HG02642 (cell line): ENCODE data around the gene LMO7.
A peak's percentile ranks its signal among the peaks of the same experiment; 100 is the strongest.

ENCODE experiments used
- ATAC-seq: cut with Tn5 transposase; IDR thresholded peaks from one replicate; pipeline ENCODE4 v1.9.1; 2021; ENCODE audit warnings: mild to moderate bottlenecking; ENCODE audit not compliant: unreplicated experiment, poor library complexity

Gene LMO7

DNA sequence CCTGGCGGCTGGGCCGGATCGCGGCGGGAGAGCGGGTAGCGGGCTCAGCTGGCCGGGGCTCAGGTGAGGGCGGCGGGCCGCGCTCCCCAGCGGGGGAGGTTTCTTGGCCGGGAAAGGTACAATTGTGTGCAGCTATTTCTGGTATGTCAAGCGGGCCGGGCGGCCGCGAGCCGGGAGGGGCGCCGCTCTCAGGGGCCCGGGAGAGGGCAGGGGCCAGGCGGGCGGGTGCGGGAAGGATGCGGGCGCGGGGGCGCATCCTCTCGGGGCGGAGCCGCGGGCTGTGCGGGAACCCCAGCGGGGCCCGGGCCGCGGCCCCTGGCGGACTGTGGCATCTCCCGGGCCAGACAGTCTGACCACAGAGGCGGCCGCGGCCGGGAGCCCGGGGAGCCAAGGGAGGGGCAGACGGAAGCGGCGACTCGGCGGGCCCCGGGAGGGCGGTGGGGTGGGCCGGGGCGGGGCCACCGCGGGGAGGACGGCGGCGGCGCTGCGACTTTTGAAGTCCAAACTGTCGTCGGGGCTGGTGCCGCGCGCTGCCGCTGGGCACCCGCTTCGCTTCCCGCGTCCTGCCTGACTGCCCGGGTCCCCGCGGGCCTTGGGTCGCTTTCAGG, at the start of gene LMO7:
Gene LMO7, plus strand, starts transcription at position 503 of the 608 bp plus-strand sequence. CDS start 328 bp downstream, outside the sequence.
- peak; percentile 70 for ATAC-seq

DNA sequence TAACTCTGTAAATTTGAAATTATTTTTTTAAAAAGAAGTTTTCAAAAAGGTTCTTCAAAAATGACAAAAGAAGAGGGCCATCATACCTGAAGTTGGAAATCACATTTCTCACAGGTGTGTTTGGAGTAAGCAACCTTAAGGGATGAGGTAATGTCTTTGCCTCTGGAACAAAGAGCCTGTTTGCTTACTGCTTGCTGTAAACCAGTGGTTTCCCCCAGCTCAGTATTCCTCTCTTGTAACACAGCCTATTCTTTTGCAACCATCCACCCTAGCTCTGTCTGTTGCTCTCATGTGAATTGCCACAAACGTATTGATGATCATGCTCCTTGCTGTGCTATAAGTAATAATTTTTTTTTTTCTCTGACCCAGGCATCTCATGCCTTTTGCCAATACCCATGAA, 48.5 kb upstream of the LMO7 start:
- ATAC-seq: no peak

- no peak for ATAC-seq
Observed at GRCh38 chr13:75596657-75597182, 39.4 kb upstream of the LMO7 start.

DNA sequence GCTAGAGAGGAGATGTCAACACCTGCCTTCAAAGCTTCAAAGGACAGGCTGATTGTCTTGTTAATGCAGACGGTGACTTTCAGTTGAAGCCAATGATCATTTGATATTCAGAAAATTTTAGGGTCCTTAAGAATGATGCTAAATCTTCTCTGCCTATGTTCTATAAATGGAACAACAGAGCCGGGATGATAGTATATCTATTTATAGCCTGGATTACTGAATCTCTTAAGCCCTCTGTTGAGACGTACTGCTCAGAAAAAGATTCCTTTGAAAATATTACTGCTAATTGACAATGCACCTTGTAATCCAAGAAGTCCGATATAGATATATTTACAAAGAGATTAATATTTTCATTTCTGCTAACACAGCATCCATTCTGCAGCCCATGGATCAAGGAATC, 35.8 kb upstream of the LMO7 start:
- no peak for ATAC-seq

- no peak for ATAC-seq
Observed at GRCh38 chr13:75603038-75603437, 33.1 kb upstream of the LMO7 start.

GRCh38 chr13:75607447-75607846, 28.7 kb upstream of the LMO7 start:
- no peak for ATAC-seq

DNA sequence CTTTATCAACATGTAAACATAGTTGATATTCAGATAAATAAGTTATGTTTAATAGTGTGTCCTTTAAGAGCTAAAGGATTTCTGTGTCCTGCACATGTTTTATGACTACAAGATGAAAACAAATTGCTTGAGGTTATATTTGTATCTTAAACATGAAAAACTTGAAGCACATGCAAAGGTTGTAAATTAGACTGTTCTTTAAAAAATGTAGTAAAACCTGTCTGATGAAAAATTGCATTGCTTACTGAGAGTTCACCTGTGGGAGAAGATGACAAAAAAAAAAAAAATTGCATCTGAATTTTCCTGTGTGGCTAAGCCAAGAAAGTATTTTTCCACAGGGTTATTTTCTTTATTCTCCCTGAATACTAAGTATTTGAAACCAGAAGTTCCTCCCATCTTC, 25.7 kb upstream of the LMO7 start:
- ATAC-seq: no peak

- ATAC-seq: no peak
Observed at GRCh38 chr13:75612354-75612753, 23.8 kb upstream of the LMO7 start.

GRCh38 chr13:75617230-75617629, 18.9 kb upstream of the LMO7 start:
- no peak for ATAC-seq

DNA sequence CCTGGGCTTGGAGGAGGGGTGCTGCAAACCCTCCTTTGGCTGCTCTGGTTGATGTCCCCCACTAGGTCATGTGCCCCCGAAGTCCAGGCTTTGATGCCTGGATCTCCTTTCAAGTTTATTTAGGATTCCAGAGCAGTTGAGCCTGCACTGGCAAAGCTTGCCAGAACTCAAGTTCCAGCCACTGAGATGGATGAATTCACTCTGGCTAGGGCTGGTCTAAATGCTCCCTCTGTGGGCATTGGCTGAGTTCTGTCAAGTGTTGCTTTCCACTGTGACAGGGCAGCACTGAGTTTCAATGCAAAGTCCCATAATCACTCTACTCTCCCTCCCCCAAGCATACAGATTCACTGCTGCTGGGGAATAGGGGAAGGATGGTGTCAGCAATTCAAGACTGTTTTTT, 17.8 kb upstream of the LMO7 start:
- no peak for ATAC-seq

GRCh38 chr13:75620020-75620419, 16.1 kb upstream of the LMO7 start:
- no peak for ATAC-seq

DNA sequence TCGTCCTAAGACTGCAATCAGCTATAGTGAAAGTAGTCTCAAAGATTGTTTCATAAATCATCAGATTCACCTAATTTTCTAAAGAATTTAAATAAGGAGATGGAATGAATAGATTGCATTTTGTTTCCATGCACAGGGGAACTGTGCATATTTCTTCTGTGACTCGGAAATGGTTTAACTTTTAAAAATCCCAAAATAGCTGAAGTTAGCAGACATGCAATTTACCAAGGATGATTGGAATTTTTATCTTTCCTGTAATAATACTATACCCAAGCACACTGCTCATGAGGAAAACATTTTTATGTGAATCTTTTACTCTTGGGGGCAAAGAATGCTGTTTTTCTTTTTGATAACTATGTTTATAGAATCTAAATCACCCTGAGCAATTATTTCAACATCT, 15.0 kb upstream of the LMO7 start:
- no peak for ATAC-seq

DNA sequence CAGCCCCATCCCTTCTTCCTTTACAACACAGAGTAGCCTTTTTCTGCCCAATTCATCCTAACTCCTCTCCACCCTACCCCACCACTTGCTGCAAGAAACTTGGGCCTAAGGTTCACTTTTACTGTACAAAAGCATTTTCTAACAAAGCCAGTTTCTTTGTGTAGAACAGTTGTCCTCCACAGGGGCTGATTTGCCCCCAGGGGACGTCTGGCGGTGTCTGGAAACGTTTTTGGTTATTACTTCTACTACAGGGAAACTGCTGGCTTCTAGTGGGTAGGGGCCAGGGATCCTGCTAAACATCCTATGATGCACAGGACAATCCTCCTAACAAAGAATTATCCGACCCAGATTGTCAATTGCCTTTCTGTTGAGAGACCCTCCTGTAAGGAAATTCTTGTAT, 7.3 kb upstream of the LMO7 start:
- ATAC-seq: no peak

DNA sequence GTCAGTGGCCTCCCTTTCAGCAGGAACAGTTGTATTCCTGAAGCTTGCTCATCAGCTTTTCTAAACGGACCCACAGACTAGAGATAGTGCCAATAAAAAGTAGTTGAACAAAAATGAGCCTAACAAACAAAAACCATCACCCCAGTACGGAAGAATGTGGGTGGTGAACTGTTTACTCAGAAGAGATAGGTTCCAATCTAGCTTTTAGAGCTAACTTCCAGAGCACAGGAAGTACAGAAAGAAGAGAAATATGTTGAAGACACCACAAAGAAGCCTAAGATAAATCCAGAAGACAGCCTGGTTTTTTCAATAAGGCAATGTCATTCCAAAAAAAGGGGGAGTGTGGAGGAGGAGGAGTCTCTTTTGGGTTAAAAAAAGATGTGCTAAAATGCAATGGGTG, 2.8 kb upstream of the LMO7 start:
- no peak for ATAC-seq

- ATAC-seq: no peak
Observed at GRCh38 chr13:75635101-75635827, 866 bp upstream of the LMO7 start.

DNA sequence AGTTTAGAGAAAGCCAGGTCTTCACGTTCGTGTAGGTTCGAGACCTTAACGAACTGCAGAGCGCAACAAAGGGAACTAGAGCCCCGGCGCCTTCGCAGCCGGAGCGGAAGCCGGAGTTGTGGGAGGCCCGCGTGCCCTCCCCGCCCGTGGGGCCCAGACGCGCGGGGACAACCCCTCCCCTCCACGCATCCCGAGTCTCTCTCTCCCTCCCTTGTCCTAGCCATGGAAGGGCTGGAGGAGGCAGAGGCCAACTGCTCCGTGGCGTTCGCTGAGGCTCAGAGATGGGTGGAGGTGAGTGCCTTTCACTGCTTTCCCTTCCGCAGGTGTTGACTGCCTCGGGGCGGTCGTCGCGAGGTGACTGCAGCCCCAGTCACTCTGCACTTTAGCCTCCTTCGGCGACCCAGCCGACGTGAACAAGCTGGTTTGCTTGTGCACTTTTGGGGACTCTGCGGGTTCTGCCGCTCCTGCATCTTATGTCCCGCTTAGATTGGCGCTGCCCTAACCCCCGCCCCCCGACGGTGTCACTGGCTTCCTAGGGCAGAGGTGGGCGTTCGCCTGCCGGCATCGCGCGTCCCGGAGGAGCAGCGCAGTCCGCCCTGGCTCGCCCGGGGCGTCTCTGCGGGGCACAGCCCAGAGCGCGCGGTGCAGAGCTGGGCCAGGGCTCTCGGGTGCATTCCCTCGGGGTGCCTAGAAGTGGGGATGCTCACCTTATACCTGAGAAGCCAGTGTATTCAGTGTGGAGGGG, 478 bp downstream of the LMO7 start:
- ATAC-seq: peak; percentile 64

GRCh38 chr13:75637181-75637750, 1.1 kb downstream of the LMO7 start:
- no peak for ATAC-seq

- ATAC-seq: no peak
Observed at GRCh38 chr13:75639454-75639853, 3.3 kb downstream of the LMO7 start.

- no peak for ATAC-seq
Observed at GRCh38 chr13:75641026-75641425, 4.9 kb downstream of the LMO7 start.

- no peak for ATAC-seq
Observed at GRCh38 chr13:75643182-75643581, 7.1 kb downstream of the LMO7 start.

GRCh38 chr13:75643693-75644092, 7.6 kb downstream of the LMO7 start:
- no peak for ATAC-seq
